GM12878 (cell line): ENCODE results near the gene PEX11A.

Experiments
- CREM ChIP-seq: IDR thresholded peaks from 2 replicates; pipeline ENCODE4 v1.6.1; 2014; ENCODE audit warnings: antibody characterized with exemption, low read depth
- CTCF ChIP-seq, 3 experiments: IDR thresholded peaks in 2 of 3; conservative IDR thresholded peaks in 1 of 3; 2 replicates each; pipeline ENCODE4 v1.5.1; 2011; ENCODE audit warnings: low read depth in 3 of 3, low read length in 3 of 3, mild to moderate bottlenecking in 3 of 3, control low read depth in 2 of 3, moderate library complexity in 2 of 3, inconsistent platforms in 1 of 3, mixed read lengths in 1 of 3; ENCODE audit not compliant: control insufficient read depth in 2 of 3, insufficient read depth in 1 of 3; ENCODE audit errors: extremely low read depth in 1 of 3
- RAD21 ChIP-seq: IDR thresholded peaks from 2 replicates; pipeline ENCODE4 v1.6.1; 2011; ENCODE audit warnings: mild to moderate bottlenecking, low read depth, low read length, moderate library complexity; ENCODE audit not compliant: insufficient read depth
- ZBTB40 ChIP-seq: fragments of 450-650 bp; IDR thresholded peaks from 2 replicates; pipeline ENCODE4 v1.6.1; 2016; ENCODE audit warnings: mild to moderate bottlenecking, moderate library complexity, borderline replicate concordance

GRCh38 chr15:89649716-89650115 is 40.8 kb downstream of the PEX11A start:
- TF ChIP-seq CREM (no peak), CTCF (IDR thresholded peaks at IDR 0.05 in 2 of 3, conservative IDR thresholded peaks at IDR 0.05 in 1 of 3; ENCODE audit: control insufficient read depth in 2 of 3, extremely low read depth in 1 of 3, insufficient read depth in 1 of 3, low read depth in 3 of 3, low read length in 3 of 3) (no peak), RAD21 (no peak), ZBTB40 (no peak)
